GM12872 (cell line): ENCODE results near the gene PKP4.

Source experiments
- CTCF ChIP-seq: IDR thresholded peaks from 3 replicates; pipeline ENCODE4 v1.5.1; 2011; ENCODE audit warnings: low read depth, mild to moderate bottlenecking, low read length, moderate library complexity; ENCODE audit not compliant: insufficient read depth

The PKP4 gene

GRCh38 chr2:158714420-158714819, 257.7 kb downstream of the PKP4 start:
- no peak for TF ChIP-seq CTCF

GRCh38 chr2:158715357-158715756, 258.6 kb downstream of the PKP4 start:
- TF ChIP-seq CTCF: no peak

- TF ChIP-seq CTCF: no peak
Measured at GRCh38 chr2:158716121-158716791, 259.5 kb downstream of the PKP4 start.

GRCh38 chr2:158716921-158717320, 260.2 kb downstream of the PKP4 start:
- TF ChIP-seq CTCF: no peak

GRCh38 chr2:158717366-158718195, 260.8 kb downstream of the PKP4 start:
- no peak for TF ChIP-seq CTCF

GRCh38 chr2:158718196-158718585, 261.4 kb downstream of the PKP4 start:
- TF ChIP-seq CTCF: no peak

- TF ChIP-seq CTCF: no peak
Measured at GRCh38 chr2:158718851-158719250, 262.1 kb downstream of the PKP4 start.
